MCF 10A (cell line): ENCODE measurements around the gene GNAL. TPM values are rescaled to one million over a fixed set of nuclear protein-coding genes. Genes with fewer than 3 reads are reported as not detected.
"Not testable (repeated sequence)": the region's sequence is repeated elsewhere in the genome, so short reads cannot be mapped to it uniquely, and the experiment has no call there.

Source experiments
- BruUV-seq: library from RNA; stranded (reverse); fragments of 400-500 nt; replicated peaks from 2 replicates; lab custom pipeline; 2021; lab: Mats Ljungman, UMichigan
- CTCF ChIA-PET: fragments of 300-600 bp; sonication (Branson Sonifier 250); formaldehyde crosslinking; extraction: SDS; loops from one replicate; lab custom pipeline; 2021; ENCODE audit warnings: antibody characterized with exemption, inconsistent platforms; lab: Yijun Ruan, JAX
- POLR2A ChIA-PET: fragments of 300-600, 350-650 bp; sonication (Branson Sonifier 250); formaldehyde crosslinking; extraction: SDS; loops from one replicate; lab custom pipeline; 2020; ENCODE audit warnings: antibody characterized with exemption, inconsistent platforms; lab: Yijun Ruan, JAX
- DNase-seq: peaks from one replicate; pipeline ENCODE4 v3.0.0-alpha.2; 2018; ENCODE audit not compliant: unreplicated experiment
- H3K27ac Mint-ChIP-seq: one replicate; pipeline ENCODE4 v1.8.0; 2022; ENCODE audit warnings: mild to moderate bottlenecking, low read depth, mixed read lengths; ENCODE audit not compliant: unreplicated experiment
- H3K27me3 Mint-ChIP-seq: one replicate; pipeline ENCODE4 v1.8.0; 2022; ENCODE audit warnings: mixed read lengths; ENCODE audit not compliant: insufficient read depth, unreplicated experiment
- H3K36me3 Mint-ChIP-seq: one replicate; pipeline ENCODE4 v1.8.0; 2022; ENCODE audit warnings: mild to moderate bottlenecking, moderate library complexity, mixed read lengths; ENCODE audit not compliant: insufficient read depth, unreplicated experiment
- H3K4me1 Mint-ChIP-seq: one replicate; pipeline ENCODE4 v1.8.0; 2022; ENCODE audit warnings: mixed read lengths; ENCODE audit not compliant: insufficient read depth, unreplicated experiment
- H3K4me3 Mint-ChIP-seq: one replicate; pipeline ENCODE4 v1.8.0; 2022; ENCODE audit warnings: mild to moderate bottlenecking, moderate library complexity, mixed read lengths; ENCODE audit not compliant: unreplicated experiment
- H3K9me3 Mint-ChIP-seq: one replicate; pipeline ENCODE4 v1.8.0; 2022; ENCODE audit warnings: mixed read lengths; ENCODE audit not compliant: unreplicated experiment
- CTCF ChIP-seq: fragments of 200-600 bp; IDR thresholded peaks from one replicate; pipeline ENCODE4 v1.8.0; 2022; ENCODE audit warnings: antibody characterized with exemption, mild to moderate bottlenecking; ENCODE audit not compliant: unreplicated experiment
- intact Hi-C: fragments of 100-400 bp; cut with micrococcal nuclease; formaldehyde crosslinking; loops from 2 replicates; pipeline ENCODE4 v1.14.1; 2022
- total RNA-seq: library from RNA; stranded (reverse); gene quantifications from 2 replicates; pipeline ENCODE4 v1.2.3, GENCODE V29; 2022

GNAL gene
- total RNA-seq, 1 experiment from 2014 or later: 1.6 TPM

- no peaks in the 10 kb centered on the region for H3K4me1 Mint-ChIP-seq
- BruUV-seq: no TSS peak
- ChIA-PET CTCF (interaction anchor here (0.8 to 1.7 kb wide), 4 partner anchors 16 to 87 kb away, joined by 3 to 7 read pairs (median 4); no protein-coding TSS in a partner anchor), POLR2A (interaction anchor here (0.7 to 2.7 kb wide), 14 partner anchors 16 to 254 kb away, joined by 3 to 17 read pairs (median 3); partner anchors contain the start of genes CHMP1B and IMPA2)
- intact Hi-C loops: loop anchor here (2.0 kb wide), 1 partner anchor 48 kb away; no protein-coding TSS in a partner anchor
- H3K27me3 Mint-ChIP-seq: no peaks in the 10 kb centered on the region
- H3K27ac Mint-ChIP-seq: peak overlapping the region; percentile 89
- H3K4me3 Mint-ChIP-seq: peak overlapping the region; percentile 92
- H3K36me3 Mint-ChIP-seq: peaks cover 22% of the 10 kb centered on the region
- TF ChIP-seq CTCF: no peak
- H3K9me3 Mint-ChIP-seq: no peaks in the 10 kb centered on the region
- peak; percentile 22 for DNase-seq
These were observed 220.0 kb downstream of the GNAL start for GRCh38 chr18:11909061-11909455.

DNA sequence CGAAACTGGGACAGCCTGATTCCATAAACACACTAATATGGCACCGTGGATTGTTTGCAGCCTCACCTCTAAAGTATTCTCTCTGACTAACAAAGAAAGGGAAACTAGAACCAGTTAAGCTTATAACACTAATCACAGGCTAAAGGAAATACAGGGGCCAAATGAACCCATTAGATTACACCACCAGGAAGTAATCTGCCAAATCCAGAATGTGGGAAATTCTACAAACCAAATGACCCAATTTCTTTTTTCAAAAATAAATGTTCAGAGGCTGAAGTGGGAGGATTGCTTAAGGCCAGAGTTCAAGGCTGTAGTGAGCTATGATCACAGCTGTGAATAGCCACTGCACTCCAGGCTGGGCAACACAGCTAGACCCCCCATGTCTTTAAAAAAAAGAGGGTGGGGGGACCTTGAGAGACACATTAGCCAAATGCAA lies 220.5 kb downstream of the GNAL start:
- peaks cover 22% of the 10 kb centered on the region for H3K36me3 Mint-ChIP-seq
- intact Hi-C loops: loop anchor here (2.0 kb wide), 1 partner anchor 49 kb away; no protein-coding TSS in a partner anchor
- no TSS peak for BruUV-seq
- H3K4me1 Mint-ChIP-seq: no peaks in the 10 kb centered on the region
- POLR2A ChIA-PET: interaction anchor here (0.7 to 2.7 kb wide), 5 partner anchors 18 to 106 kb away, joined by 3 to 17 read pairs (median 5); partner anchors contain the start of genes CHMP1B and IMPA2
- H3K27ac Mint-ChIP-seq: peak overlapping the region; percentile 89
- no peaks in the 10 kb centered on the region for H3K27me3 Mint-ChIP-seq
- H3K9me3 Mint-ChIP-seq: no peaks in the 10 kb centered on the region
- TF ChIP-seq CTCF: no peak
- no peak overlapping the region for H3K4me3 Mint-ChIP-seq
- CTCF ChIA-PET: interaction anchor here (0.7 to 1.7 kb wide), 5 partner anchors 25 to 113 kb away, joined by 3 to 7 read pairs (median 3); no protein-coding TSS in a partner anchor
- DNase-seq: peak; percentile 20

GRCh38 chr18:11916880-11917279 lies 227.8 kb downstream of the GNAL start:
- ChIA-PET CTCF (interaction anchor here (0.8 kb wide), 1 partner anchor 21 kb away, joined by 3 read pairs; no protein-coding TSS in a partner anchor), POLR2A (interaction anchor here (0.7 to 1.1 kb wide), 2 partner anchors 20 to 74 kb away, joined by 3 to 4 read pairs; no protein-coding TSS in a partner anchor)
- BruUV-seq, H3K4me3 Mint-ChIP-seq, H3K9me3 Mint-ChIP-seq, H3K36me3 Mint-ChIP-seq, H3K27me3 Mint-ChIP-seq, DNase-seq, H3K4me1 Mint-ChIP-seq, H3K27ac Mint-ChIP-seq, intact Hi-C loops: not testable (repeated sequence)

- H3K36me3 Mint-ChIP-seq, POLR2A ChIA-PET, H3K4me1 Mint-ChIP-seq, H3K27ac Mint-ChIP-seq, CTCF ChIA-PET, H3K4me3 Mint-ChIP-seq, DNase-seq, H3K9me3 Mint-ChIP-seq, BruUV-seq, H3K27me3 Mint-ChIP-seq, intact Hi-C loops: not testable (repeated sequence)
These were observed 230.5 kb downstream of the GNAL start for GRCh38 chr18:11919522-11919921.

DNA sequence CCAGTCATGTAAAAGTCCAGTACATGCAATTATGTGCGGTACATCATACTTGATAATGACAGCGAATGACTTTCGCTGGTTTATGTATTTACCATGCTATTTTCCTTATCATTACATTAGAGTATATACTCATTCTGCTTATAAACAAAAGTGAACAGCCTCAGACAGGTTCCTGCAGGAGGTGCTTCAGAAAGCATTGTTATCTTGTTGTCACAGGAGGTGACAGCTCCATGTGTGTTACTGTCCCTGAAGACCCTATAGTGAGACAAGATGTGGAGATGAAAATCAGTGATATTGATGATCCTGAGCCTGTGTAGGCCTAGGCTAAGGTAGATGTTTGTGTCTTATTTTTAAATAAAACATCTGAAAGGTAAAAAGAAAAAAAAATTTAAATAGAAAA lies 234.4 kb downstream of the GNAL start:
- intact Hi-C loops: no loop called here
- Mint-ChIP-seq H3K27ac (no peak overlapping the region), H3K4me1 (no peaks in the 10 kb centered on the region), H3K36me3 (no peaks in the 10 kb centered on the region), H3K27me3 (no peaks in the 10 kb centered on the region), H3K9me3 (no peaks in the 10 kb centered on the region), H3K4me3 (no peak overlapping the region)
- DNase-seq: no peak
- TF ChIP-seq CTCF: no peak
- BruUV-seq: no TSS peak
- ChIA-PET POLR2A (interaction anchor here (1.1 to 1.5 kb wide), 3 partner anchors 10 to 23 kb away, joined by 3 read pairs; partner anchors contain the start of gene MPPE1), CTCF (interaction anchor here (1.1 to 1.9 kb wide), 3 partner anchors 14 to 196 kb away, joined by 3 to 12 read pairs (median 8); no protein-coding TSS in a partner anchor)
